C4-2B (cell line): Measurements from ENCODE around the gene CCDC9B.
A peak's percentile ranks its signal among the peaks of the same experiment; 100 is the strongest.

Experiments used
- H3K27ac ChIP-seq: fragments of 450-650 bp; 2 replicates; pipeline ENCODE4 v1.5.1; 2017
- ZFX ChIP-seq: fragments of 450-650 bp; IDR thresholded peaks from 2 replicates; pipeline ENCODE4 v1.6.1; 2017
- TF ChIP-seq, protein P1 (sequence below): fragments of 450-650 bp; conservative IDR thresholded peaks from 2 replicates; pipeline ENCODE4 v1.5.1; 2017; ENCODE audit warnings: mild to moderate bottlenecking

CCDC9B gene

DNA sequence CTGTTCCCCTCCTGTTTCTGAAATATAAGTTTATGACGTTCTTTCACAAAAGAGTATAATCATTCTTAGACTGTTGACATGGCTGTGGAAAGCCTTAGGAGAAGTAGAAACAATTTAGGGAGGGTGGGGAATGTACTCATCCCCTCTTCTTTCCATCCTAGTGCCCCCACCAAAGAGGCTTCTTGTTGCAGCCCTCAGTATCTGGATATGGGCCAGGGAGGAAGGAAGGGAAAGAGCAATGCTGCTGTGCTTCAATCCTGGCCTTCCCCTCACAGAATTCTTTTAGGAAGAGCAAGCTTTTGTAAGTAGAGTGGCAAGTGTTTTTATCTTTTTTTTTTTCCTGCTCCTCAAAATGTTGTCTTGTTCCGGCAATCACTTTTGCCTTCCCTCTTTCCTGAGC, 15.6 kb downstream of the CCDC9B start:
- H3K27ac ChIP-seq: no peak overlapping the region
- TF ChIP-seq, protein P1, sequence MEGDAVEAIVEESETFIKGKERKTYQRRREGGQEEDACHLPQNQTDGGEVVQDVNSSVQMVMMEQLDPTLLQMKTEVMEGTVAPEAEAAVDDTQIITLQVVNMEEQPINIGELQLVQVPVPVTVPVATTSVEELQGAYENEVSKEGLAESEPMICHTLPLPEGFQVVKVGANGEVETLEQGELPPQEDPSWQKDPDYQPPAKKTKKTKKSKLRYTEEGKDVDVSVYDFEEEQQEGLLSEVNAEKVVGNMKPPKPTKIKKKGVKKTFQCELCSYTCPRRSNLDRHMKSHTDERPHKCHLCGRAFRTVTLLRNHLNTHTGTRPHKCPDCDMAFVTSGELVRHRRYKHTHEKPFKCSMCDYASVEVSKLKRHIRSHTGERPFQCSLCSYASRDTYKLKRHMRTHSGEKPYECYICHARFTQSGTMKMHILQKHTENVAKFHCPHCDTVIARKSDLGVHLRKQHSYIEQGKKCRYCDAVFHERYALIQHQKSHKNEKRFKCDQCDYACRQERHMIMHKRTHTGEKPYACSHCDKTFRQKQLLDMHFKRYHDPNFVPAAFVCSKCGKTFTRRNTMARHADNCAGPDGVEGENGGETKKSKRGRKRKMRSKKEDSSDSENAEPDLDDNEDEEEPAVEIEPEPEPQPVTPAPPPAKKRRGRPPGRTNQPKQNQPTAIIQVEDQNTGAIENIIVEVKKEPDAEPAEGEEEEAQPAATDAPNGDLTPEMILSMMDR: no peak
- TF ChIP-seq ZFX: no peak

DNA sequence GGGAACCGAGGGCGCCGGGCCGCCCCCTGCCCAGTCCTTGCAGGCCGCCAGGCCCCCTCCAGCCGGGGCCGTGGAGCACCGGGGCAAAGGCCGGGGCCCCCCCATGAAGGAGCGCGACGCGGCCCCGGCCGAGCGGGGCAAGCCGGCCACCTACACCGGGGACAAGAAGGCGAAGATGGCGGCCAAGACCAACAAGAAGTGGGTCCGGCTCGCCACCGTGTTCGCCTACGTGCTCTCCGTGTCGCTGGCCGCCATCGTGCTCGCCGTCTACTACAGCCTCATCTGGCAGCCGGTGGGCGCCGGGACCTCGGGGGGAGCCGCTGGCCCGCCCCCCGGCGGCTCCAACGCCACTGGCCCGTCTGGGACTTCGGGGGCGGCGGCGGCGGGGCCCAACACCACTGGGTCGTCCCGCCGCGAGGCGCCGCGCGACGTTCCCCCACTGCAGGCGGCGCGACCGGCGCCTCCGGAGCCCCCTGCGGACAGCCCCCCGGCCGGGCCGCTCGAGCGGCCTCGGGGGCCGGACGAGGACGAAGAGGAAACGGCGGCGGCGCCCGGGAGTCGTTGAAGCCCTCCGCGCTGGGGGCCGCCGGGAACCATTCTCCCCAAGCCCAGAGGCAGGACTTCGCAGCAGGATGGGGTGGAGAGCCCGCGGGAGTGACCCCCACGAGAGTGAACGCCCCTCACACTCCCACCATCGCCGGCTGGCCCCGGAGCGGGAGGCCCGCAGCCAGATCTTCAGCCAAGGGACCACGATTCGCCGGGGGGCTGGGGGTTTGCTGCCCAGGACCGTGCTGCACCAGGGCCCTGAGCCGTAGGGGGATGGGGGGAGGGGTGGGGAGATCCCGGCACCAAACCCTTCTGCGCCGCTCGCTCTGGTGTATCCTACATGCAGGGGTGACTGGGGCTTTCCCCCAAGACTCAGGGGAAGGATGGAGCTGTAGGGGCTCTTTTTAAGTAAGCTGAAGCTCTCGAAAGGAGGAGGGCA, 16.5 kb downstream of the CCDC9B start:
- TF ChIP-seq, protein P1: no peak
- peak; percentile 63 for TF ChIP-seq ZFX
- peak overlapping the region; percentile 80 for H3K27ac ChIP-seq

DNA sequence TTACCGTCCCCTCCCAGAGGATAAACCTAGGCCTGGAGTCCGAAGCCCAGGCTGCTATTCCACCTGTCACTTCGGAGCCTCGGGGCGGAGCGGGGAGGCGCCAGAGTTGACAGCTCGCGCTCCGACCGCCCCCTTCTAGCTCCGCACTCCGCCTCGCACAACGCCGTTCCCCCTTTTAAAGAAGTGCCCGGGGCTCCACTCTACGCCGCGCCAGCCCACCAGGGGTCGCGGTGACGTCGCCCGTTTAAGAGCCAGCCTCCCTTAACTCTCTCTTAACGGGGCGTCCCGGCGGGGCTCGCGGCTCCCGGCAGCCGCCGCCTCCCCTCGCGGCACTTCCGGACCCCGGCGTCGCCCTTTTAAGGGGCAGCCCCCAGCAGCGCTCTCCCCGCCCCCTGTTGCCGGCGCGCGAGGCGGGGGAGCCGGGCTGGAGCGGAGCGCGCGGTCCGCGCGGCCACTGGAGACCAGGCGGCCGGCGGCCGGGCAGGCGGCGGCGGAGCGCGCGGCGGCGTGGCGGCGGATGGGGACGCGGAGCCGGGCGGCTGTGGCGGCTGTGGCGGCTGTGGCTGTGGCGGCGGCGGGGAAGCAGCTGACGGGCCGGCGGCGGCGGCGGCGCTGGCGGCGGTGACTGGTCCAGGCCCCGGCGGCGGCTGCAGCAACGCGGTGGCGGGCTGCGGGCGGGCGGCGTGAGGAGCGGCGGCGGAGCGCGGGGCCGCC, 17.3 kb downstream of the CCDC9B start, which contains the start of gene INAFM2:
TSS of gene INAFM2 (plus strand) at position 454 of the 714 bp plus-strand sequence. CDS start 364 bp downstream, outside the sequence.
- TF ChIP-seq, protein P1: peak; percentile 51
- TF ChIP-seq ZFX: peak; percentile 74
- peak within 1 kb of the TSS; percentile 80 for H3K27ac ChIP-seq

DNA sequence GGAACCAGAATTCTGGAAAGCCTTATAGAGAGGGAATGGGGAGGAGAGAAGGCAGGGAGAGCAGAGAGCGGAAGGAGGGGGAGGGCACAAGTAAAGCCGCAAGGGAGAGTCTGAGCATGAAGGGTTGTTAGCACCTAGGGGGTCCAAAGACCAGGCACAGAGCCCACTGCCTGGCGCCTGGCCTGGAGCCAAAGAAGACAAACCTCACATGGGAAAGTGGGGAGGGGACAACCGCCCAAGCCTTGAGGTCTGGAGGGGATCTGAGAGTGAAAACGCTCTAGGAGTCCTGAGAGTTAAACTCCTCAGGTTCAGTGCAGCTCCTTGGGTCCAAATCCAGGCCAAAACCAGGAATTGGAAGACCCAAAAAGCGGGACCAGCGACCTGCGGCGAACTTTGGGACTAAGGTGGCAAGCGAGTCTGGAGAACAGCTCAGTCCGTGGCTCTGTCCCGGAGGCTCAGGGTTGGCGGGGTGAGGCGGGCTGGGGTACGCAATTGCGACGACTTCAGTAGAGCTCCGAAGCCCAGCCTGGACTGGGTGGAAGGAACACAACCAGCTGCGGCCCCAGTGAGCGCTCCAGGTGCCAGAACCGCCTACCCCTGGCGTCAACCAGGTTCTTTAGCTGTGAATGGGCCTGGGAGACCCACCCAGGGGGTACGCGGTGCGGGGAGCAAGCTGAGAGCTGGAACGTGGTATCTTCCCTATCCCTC, 18.1 kb downstream of the CCDC9B start:
- peak overlapping the region; percentile 80; the same call in 1 of the 2 replicates for H3K27ac ChIP-seq
- TF ChIP-seq, protein P1: no peak
- TF ChIP-seq ZFX: no peak

DNA sequence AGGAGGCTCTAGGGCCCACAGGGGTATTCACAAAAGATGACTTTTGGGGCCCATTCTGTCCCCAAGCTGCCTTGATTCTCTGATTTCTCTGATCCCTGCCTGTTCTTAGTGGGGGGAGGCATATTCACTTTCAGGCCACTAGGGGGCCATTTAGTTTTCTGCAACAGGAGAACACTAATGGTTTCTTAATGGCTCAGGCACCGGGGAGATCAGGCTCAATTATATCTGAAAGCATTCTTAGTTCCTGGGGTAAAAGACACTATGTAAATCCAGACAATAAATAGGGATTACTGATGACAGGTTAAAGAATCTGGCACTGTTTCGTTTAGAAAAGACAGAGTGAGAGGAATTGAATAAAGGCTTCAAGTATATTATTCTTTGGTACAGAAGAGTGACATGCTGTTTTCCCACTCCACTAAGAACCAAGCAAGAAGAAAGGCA, 19.8 kb downstream of the CCDC9B start:
- no peak overlapping the region for H3K27ac ChIP-seq
- TF ChIP-seq, protein P1: peak; percentile 96
- TF ChIP-seq ZFX: no peak

DNA sequence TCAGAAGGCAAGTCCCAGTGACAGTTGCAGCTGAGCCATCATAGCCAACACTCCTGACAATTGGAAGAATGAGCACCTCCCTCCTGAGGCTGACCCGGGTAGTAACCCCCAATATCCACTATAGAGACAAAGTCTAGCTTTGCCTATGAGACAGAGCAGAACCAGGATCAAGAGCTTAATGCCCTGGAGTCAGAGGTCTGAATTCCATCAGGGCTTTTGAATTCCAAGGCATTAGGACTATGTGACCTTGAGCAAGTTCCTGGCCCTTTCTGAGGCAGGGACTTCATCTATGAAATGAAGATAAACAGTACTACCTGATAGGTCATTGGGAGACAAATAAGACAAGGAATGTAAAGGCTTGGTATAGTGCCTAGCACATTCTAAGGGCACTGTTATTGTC, 20.3 kb downstream of the CCDC9B start:
- TF ChIP-seq ZFX: no peak
- no peak overlapping the region for H3K27ac ChIP-seq

DNA sequence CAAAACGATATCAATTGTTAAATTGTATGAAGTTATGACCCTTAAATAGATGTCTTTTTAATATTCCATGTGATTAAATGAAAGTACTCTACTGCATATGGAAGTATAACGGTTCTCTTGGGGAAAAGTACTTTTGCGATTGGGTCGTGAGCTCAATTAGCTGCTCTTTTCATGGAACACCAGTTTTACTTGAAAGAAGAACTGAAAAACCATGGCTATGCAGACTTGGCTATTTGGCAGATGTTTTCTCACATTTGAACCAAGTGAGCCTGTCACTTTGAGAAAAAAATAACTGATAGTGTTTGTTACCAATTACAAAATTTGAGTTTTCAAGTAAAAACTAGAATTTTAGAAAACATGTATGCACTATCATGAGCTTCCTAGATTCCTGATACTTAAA, 23.2 kb downstream of the CCDC9B start:
- TF ChIP-seq ZFX: no peak
- TF ChIP-seq, protein P1: no peak
- no peak overlapping the region for H3K27ac ChIP-seq
